Stimulated activated CD4-positive, alpha-beta T cell treated with anti-CD3 and anti-CD28 coated beads, Interleukin-15, amount 100 ng/mL, for 1 hour (primary cell): ENCODE data around the gene SLC1A6.
"Not testable (repeated sequence)": the region's sequence is repeated elsewhere in the genome, so short reads cannot be mapped to it uniquely, and the experiment has no call there.

Source experiments
- DNase-seq, 2 donors: peaks; one replicate each; pipeline ENCODE4 v3.0.0-alpha.2; 2020; ENCODE audit warnings: low read depth in 1 of 2, low spot score in 1 of 2

The SLC1A6 gene

GRCh38 chr19:14959263-14959662, 20.4 kb downstream of the SLC1A6 start:
- DNase-seq, result no peak

- no peak for DNase-seq
Observed at GRCh38 chr19:14957464-14957863, 22.2 kb downstream of the SLC1A6 start.

- no peak for DNase-seq
Observed at GRCh38 chr19:14954071-14954655, 25.5 kb downstream of the SLC1A6 start.

DNA sequence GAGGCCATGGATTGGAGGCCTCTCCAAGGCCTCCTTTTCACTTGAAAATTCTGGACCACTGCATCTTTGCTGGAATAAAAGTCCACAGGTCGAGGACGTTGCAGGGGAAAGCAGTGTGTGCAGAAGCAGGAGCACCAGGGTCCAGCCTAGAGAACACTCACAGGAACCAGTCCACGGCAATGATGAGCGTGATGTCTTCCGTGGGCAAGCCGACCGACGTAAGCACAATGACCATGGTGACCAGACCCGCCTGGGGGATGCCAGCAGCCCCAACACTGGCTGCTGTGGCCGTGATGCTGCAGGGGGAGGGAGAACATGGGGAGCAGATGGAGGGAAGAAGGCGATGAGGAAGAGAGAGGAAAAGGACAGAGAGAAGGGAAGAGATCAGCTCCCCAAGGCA, 26.9 kb downstream of the SLC1A6 start:
- no peak for DNase-seq

DNA sequence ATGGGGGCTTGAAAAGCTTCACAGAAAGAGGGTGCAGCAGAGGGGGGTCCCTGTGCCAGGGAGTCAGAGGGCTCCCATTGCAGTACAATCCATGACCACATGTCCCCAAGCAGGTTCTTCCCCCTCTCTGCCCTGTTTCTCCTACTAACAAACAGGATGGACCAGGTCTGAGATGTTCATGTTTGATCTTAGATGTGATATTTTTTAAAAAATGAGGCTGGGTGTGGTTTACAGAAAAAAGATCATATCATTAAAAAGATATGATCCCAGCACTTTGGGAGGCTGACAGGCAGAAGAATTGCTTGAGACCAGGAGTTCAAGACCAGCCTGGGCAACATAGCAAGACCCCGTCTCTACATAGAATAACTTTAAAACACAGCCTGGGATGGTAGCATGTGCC, 29.2 kb downstream of the SLC1A6 start:
- DNase-seq, result no peak

GRCh38 chr19:14949876-14950275, 29.8 kb downstream of the SLC1A6 start:
- no peak for DNase-seq

GRCh38 chr19:14949413-14949812, 30.3 kb downstream of the SLC1A6 start:
- not testable (repeated sequence) for DNase-seq

GRCh38 chr19:14944456-14944855, 35.2 kb downstream of the SLC1A6 start:
- no peak for DNase-seq

DNA sequence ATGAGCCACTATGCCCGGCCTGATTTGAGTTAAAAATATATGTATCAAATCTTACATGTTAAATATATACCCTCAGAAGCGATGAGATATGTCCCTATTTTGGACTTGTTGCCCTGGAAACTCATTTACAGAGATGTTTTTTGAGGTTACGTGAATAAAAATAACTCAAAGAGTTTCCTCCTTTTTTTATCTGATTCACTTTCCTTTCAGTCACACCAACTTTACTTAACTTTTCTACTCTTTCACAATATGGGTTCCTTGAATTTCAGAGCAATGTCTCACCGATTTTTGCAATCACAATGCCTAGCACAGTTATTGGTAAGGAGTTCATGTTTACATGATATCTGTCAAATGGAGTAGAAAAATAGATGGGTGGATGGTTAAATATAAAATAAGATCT, 36.1 kb downstream of the SLC1A6 start:
- DNase-seq, result no peak

DNA sequence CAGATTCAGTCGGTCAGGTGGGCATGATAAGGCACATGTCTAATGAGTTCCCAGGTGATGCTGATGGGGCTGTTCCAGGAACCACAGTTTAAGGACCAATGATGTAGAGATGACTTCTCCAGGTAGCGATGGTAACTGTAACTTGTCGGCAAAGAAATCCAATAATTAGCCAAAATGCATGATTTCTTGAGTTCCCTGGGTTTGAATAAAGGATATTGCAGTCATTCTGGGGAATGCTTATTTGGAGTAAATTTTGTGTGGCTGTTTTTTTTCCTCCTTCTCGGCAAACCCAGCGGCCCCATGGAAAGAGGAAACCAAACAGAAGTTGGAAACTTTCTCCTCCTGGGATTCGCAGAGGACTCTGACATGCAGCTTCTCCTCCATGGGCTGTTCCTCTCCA, 38.5 kb downstream of the SLC1A6 start, which contains the start of gene OR7C2:
Gene OR7C2 (plus strand): TSS at position 301 of the 400 bp plus-strand sequence. CDS start 0 bp downstream, at position 301.
- no peak for DNase-seq

DNA sequence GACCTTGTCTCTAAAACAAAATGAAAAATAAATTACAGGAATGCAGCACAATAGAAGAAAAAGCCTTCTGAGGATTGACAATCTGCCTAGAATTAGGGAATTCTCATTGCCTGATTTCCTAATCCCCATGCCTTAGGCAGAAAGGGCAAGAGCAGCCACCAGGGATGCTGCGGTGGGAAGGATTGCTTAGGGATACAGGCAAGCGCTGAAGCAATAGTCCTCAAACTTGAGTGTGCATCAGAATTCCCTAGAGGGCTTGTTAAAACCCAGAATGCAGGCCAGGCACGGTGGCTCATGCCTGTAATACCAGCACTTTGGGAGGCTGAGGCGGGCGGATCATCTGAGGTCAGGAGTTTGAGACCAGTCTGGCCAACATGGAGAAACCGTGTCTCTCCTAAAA, 39.4 kb downstream of the SLC1A6 start:
- no peak for DNase-seq

- no peak for DNase-seq
Observed at GRCh38 chr19:14933506-14933905, 46.2 kb downstream of the SLC1A6 start.

DNA sequence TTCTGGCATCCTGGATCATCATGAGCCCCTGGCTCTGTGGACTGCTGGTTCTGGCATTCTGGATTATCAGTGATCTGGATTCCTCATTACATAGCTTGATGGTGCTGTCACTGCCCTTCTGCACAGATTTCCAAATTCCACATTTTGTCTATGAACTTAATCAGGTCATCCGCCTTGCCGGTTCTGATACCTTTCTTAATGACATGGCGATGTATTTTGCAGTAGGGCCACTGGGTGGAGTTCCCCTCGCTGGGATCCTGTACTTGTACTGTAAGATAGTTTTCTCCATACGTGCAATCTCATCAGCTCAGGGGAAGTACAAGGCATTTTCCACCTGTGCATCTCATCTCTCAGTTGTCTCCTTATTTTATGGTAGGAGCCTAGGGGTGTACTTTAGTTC, 62.8 kb downstream of the SLC1A6 start:
- no peak for DNase-seq

- DNase-seq, result no peak
Observed at GRCh38 chr19:14915116-14915515, 64.5 kb downstream of the SLC1A6 start.

DNA sequence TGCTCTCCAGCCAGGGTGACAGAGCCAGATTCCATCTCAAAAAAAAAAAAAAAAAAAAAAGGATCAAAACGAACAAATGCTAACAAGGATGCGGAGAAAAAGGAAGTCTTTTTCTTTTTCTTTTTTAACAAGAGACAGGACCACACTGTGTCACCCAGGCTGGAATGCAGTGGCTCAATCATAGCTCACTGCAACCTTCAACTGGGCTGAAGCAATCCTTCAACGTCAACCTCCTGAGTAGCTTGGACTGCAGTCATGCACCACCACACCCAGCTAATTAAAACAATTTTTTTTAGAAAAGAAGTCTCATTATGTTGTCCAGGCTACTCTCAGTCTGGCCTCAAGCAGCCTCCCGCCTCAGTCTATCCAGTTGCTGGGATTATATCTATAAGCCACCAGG, 73.0 kb downstream of the SLC1A6 start:
- no peak for DNase-seq

- DNase-seq, result no peak
Observed at GRCh38 chr19:14901675-14902260, 77.9 kb downstream of the SLC1A6 start.
